VCaP (cell line): Measurements from ENCODE around the gene RUNX3.

Experiments
- H3K27ac ChIP-seq: fragments of 450-650 bp; 2 replicates; pipeline ENCODE4 v1.5.1; 2017
- CTCF ChIP-seq: fragments of 450-650 bp; conservative IDR thresholded peaks from 2 replicates; pipeline ENCODE4 v1.5.1; 2017; ENCODE audit warnings: mild to moderate bottlenecking, moderate library complexity

RUNX3 gene

GRCh38 chr1:24970926-24971875 lies 41.1 kb upstream of the RUNX3 start:
- no peak for TF ChIP-seq CTCF
- H3K27ac ChIP-seq: no peak overlapping the region

GRCh38 chr1:24970399-24970753 lies 40.3 kb upstream of the RUNX3 start:
- no peak for TF ChIP-seq CTCF
- no peak overlapping the region for H3K27ac ChIP-seq

GRCh38 chr1:24969596-24970398 lies 39.7 kb upstream of the RUNX3 start:
- no peak for TF ChIP-seq CTCF
- no peak overlapping the region for H3K27ac ChIP-seq

- TF ChIP-seq CTCF: no peak
- no peak overlapping the region for H3K27ac ChIP-seq
These were observed 39.0 kb upstream of the RUNX3 start for GRCh38 chr1:24968941-24969585.

- H3K27ac ChIP-seq: no peak overlapping the region
These were observed 37.9 kb upstream of the RUNX3 start for GRCh38 chr1:24967962-24968361.

GRCh38 chr1:24967555-24967954 lies 37.5 kb upstream of the RUNX3 start:
- TF ChIP-seq CTCF: no peak
- no peak overlapping the region for H3K27ac ChIP-seq

More at GRCh38 chr1:24967962-24968361, 37.9 kb upstream of the RUNX3 start:
- TF ChIP-seq CTCF: no peak
